VCaP (cell line): ENCODE results near the gene SYPL1.
A peak's percentile ranks its signal among the peaks of the same experiment; 100 is the strongest.

Experiments
- H3K27ac ChIP-seq: fragments of 450-650 bp; 2 replicates; pipeline ENCODE4 v1.5.1; 2017
- TF ChIP-seq, protein P1 (sequence below): fragments of 450-650 bp; conservative IDR thresholded peaks from 2 replicates; pipeline ENCODE4 v1.5.1; 2017; ENCODE audit warnings: mild to moderate bottlenecking, moderate library complexity

Gene SYPL1

GRCh38 chr7:106110885-106111654 lies 1.0 kb downstream of the SYPL1 start:
- peak overlapping the region; percentile 99 for H3K27ac ChIP-seq
- TF ChIP-seq, protein P1, sequence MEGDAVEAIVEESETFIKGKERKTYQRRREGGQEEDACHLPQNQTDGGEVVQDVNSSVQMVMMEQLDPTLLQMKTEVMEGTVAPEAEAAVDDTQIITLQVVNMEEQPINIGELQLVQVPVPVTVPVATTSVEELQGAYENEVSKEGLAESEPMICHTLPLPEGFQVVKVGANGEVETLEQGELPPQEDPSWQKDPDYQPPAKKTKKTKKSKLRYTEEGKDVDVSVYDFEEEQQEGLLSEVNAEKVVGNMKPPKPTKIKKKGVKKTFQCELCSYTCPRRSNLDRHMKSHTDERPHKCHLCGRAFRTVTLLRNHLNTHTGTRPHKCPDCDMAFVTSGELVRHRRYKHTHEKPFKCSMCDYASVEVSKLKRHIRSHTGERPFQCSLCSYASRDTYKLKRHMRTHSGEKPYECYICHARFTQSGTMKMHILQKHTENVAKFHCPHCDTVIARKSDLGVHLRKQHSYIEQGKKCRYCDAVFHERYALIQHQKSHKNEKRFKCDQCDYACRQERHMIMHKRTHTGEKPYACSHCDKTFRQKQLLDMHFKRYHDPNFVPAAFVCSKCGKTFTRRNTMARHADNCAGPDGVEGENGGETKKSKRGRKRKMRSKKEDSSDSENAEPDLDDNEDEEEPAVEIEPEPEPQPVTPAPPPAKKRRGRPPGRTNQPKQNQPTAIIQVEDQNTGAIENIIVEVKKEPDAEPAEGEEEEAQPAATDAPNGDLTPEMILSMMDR, result no peak

- TF ChIP-seq, protein P1, result no peak
- peak overlapping the region; percentile 99 for H3K27ac ChIP-seq
Observed at GRCh38 chr7:106110238-106110560, 1.9 kb downstream of the SYPL1 start.

- TF ChIP-seq, protein P1, result no peak
- peak overlapping the region; percentile 99 for H3K27ac ChIP-seq
Observed at GRCh38 chr7:106109521-106110237, 2.4 kb downstream of the SYPL1 start.

- H3K27ac ChIP-seq, result peak overlapping the region; percentile 99
- TF ChIP-seq, protein P1, result no peak
Observed at GRCh38 chr7:106108991-106109390, 3.1 kb downstream of the SYPL1 start.

GRCh38 chr7:106104721-106105260 lies 7.3 kb downstream of the SYPL1 start:
- TF ChIP-seq, protein P1, result no peak
- no peak overlapping the region for H3K27ac ChIP-seq

- H3K27ac ChIP-seq, result no peak overlapping the region
Observed at GRCh38 chr7:106102387-106102966, 9.6 kb downstream of the SYPL1 start.

More at GRCh38 chr7:106102387-106102966, 9.6 kb downstream of the SYPL1 start:
- TF ChIP-seq, protein P1, result no peak
